ENCODE results near the gene SYCP3. TPM values are rescaled to one million over a fixed set of nuclear protein-coding genes. Genes with fewer than 3 reads are reported as not detected.

Gene SYCP3
- total and polyA plus RNA-seq, 2 of the 13 experiments (the other 11 are each of a cell fraction or from before 2014, with no cell fraction given) = not detected

- TF ChIP-seq FOXM1 (CRISPR knock-in tag; IDR thresholded peaks at IDR 0.05) = no peak
- no peak for TF ChIP-seq TEF (CRISPR knock-in tag; IDR thresholded peaks at IDR 0.05)
- TF ChIP-seq TMF1 (CRISPR knock-in tag; IDR thresholded peaks at IDR 0.05; ENCODE audit: low read depth) = no peak
- TF ChIP-seq ZNF878 (CRISPR knock-in tag; IDR thresholded peaks at IDR 0.05) = no peak
- TF ChIP-seq ZNF441 (CRISPR knock-in tag; IDR thresholded peaks at IDR 0.05; ENCODE audit: borderline replicate concordance) = no peak
- no peak for TF ChIP-seq BATF2 (CRISPR knock-in tag; IDR thresholded peaks at IDR 0.05)
- TF ChIP-seq SRF (IDR thresholded peaks at IDR 0.05; ENCODE audit: low read depth, low read length) = no peak
- TF ChIP-seq ZNF800 (CRISPR knock-in tag; IDR thresholded peaks at IDR 0.05) = no peak
- TF ChIP-seq E2F5 (CRISPR knock-in tag; conservative IDR thresholded peaks at IDR 0.05) = no peak
- TF ChIP-seq ZNF770 (CRISPR knock-in tag; IDR thresholded peaks at IDR 0.05) = no peak
- TF ChIP-seq GABPB1 (CRISPR knock-in tag; IDR thresholded peaks at IDR 0.05) = no peak; the same call in 1 of the 2 replicates
- TF ChIP-seq ARID5B (CRISPR knock-in tag; IDR thresholded peaks at IDR 0.05) = no peak; the same call in 1 of the 2 replicates
- TF ChIP-seq HNRNPL (IDR thresholded peaks at IDR 0.05; ENCODE audit: low read depth, low read length) = 0 out of 2 replicates have a peak, but pooled peaks have one; percentile 57
- TF ChIP-seq TBP (CRISPR knock-in tag; IDR thresholded peaks at IDR 0.05) = no peak
- TF ChIP-seq ZNF121 (CRISPR knock-in tag; IDR thresholded peaks at IDR 0.05) = no peak
- TF ChIP-seq ZNF274 (CRISPR knock-in tag; IDR thresholded peaks at IDR 0.05) = peak; percentile 69; the same call in 1 of the 2 replicates
- TF ChIP-seq HIVEP1 (CRISPR knock-in tag; IDR thresholded peaks at IDR 0.05) = no peak
Observed at GRCh38 chr12:101697930-101698799, 41.1 kb downstream of the SYCP3 start (continued).
